Measurements from ENCODE around the gene ADCY2.

The ADCY2 gene
- total RNA-seq = 0 to 0.12 (median 0) reads per million in 9 experiments

- H3K27me3 Mint-ChIP-seq = peaks cover 30 to 38% of the 10 kb centered on the region in 2 donors
- H3K4me1 Mint-ChIP-seq (ENCODE audit: low read depth in 2 of 2) = no peaks in the 10 kb centered on the region
- no peaks in the 10 kb centered on the region for H3K36me3 Mint-ChIP-seq (ENCODE audit: insufficient read depth)
- H3K27ac Mint-ChIP-seq = no peak within 1 kb of the TSS
- ATAC-seq (replicated peaks) = no peak
- H3K9me3 Mint-ChIP-seq = no peaks in the 10 kb centered on the region
- no peak for DNase-seq
- H3K4me3 Mint-ChIP-seq = no peak within 1 kb of the TSS
Measured at GRCh38 chr5:7395947-7396712, at the start of gene ADCY2. ADCY2 (plus strand) TSS chr5:7396138; CDS start chr5:7396297, 159 bp downstream.

GRCh38 chr5:7347377-7347776 lies 48.6 kb upstream of the ADCY2 start:
- Mint-ChIP-seq H3K9me3 (peaks cover 5 to 9% of the 10 kb centered on the region in 2 donors), H3K4me3 (no peak overlapping the region), H3K27me3 (no peaks in the 10 kb centered on the region), H3K27ac (no peak overlapping the region), H3K4me1 (ENCODE audit: low read depth in 2 of 2) (no peaks in the 10 kb centered on the region), H3K36me3 (ENCODE audit: insufficient read depth) (no peaks in the 10 kb centered on the region)
- ATAC-seq (replicated peaks) (no peak), DNase-seq (no peak)

DNA sequence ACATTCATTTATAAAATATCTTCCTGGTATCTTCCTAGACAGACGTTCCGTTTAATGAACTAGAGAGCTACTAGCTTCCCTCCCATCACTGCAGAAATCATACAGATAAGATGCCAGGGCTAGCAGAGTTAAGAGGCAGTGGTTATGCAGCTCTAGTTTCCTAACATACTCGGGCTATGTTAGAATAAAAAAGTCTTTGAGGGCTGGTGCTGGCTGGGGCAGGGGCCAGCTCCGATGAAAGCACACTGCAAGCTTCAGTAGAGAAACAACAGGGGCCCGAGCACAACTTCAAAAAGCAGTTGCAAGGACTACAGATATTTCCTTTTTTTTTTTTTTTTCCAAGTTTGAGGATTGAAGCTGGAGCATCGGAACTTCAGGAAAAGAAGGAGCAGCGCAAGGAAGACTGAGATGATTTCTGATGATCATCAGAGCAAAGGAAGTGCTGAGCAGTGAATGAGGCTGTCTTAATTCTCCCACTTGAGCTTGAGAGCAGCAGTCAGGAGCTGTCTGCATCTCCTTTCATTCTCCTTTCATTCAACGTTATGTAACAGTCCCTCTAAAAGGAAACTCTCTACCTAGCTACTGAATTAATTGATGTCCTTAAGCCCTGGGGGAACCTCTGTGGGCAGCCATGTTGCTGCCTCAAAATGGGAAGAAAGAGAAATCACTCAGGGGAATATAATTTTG lies 47.6 kb upstream of the ADCY2 start:
- H3K4me1 Mint-ChIP-seq (ENCODE audit: low read depth in 2 of 2) = no peaks in the 10 kb centered on the region
- H3K27ac Mint-ChIP-seq = no peak overlapping the region
- H3K4me3 Mint-ChIP-seq = no peak overlapping the region
- ATAC-seq (replicated peaks) = no peak
- H3K9me3 Mint-ChIP-seq = peaks cover 5 to 7% of the 10 kb centered on the region in 2 donors
- no peaks in the 10 kb centered on the region for H3K27me3 Mint-ChIP-seq
- H3K36me3 Mint-ChIP-seq (ENCODE audit: insufficient read depth) = no peaks in the 10 kb centered on the region
- no peak for DNase-seq

DNA sequence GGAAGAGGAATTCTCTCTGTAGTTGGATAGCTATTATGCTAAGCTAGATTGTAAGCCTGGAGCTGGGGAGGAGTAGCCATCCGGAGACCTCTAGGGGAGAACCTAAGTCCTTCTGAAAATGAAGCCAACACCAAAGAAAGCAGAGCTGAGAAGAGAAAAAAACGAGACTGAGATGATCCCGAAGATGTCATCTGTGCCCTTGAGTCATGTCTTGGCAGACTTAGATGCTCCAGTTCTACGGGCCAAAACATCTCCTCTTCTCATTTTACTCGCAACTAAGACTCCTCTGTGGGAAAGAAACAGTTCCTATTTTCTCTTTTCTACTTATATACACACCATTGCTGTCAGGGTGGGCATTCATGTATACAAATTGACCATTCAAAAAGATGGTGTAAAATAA lies 34.3 kb upstream of the ADCY2 start:
- Mint-ChIP-seq H3K36me3 (ENCODE audit: insufficient read depth) (no peaks in the 10 kb centered on the region), H3K9me3 (peaks cover 2 to 7% of the 10 kb centered on the region in 2 donors), H3K4me3 (no peak overlapping the region), H3K27me3 (no peaks in the 10 kb centered on the region), H3K4me1 (ENCODE audit: low read depth in 2 of 2) (no peaks in the 10 kb centered on the region), H3K27ac (no peak overlapping the region)
- DNase-seq (no peak), ATAC-seq (replicated peaks) (no peak)

DNA sequence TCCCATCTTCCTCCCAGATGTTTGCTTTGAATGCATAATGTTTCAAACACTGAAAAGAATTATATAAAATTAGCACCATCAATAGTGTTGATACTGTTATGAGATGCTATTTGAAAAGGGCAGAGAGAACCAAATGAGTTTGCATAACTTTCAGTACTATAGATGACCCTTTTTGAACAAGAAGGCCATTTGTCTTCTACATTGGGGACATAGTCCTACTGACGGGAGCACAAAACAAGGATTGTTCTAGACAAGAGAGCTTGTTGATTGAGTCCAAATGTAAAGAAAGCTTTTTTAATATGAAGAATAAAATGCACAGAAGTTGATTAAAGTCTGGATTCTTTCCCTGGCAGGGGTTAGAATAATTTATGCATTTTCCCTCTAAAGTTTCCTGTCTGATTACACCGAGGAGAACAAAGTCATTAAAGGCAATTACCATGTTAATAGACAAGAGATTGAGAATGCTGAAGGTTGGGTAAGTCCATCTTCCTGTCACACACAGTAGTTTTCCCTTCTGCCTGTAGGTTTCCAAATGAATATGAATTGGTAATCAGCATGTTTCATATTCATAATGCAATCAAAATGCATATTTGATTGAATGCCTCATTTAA lies 32.8 kb upstream of the ADCY2 start:
- Mint-ChIP-seq H3K4me3 (no peak overlapping the region), H3K9me3 (peaks cover 7 to 8% of the 10 kb centered on the region in 2 donors), H3K27me3 (no peaks in the 10 kb centered on the region), H3K27ac (no peak overlapping the region), H3K36me3 (ENCODE audit: insufficient read depth) (no peaks in the 10 kb centered on the region), H3K4me1 (ENCODE audit: low read depth in 2 of 2) (no peaks in the 10 kb centered on the region)
- ATAC-seq (replicated peaks) = no peak
- DNase-seq = no peak

DNA sequence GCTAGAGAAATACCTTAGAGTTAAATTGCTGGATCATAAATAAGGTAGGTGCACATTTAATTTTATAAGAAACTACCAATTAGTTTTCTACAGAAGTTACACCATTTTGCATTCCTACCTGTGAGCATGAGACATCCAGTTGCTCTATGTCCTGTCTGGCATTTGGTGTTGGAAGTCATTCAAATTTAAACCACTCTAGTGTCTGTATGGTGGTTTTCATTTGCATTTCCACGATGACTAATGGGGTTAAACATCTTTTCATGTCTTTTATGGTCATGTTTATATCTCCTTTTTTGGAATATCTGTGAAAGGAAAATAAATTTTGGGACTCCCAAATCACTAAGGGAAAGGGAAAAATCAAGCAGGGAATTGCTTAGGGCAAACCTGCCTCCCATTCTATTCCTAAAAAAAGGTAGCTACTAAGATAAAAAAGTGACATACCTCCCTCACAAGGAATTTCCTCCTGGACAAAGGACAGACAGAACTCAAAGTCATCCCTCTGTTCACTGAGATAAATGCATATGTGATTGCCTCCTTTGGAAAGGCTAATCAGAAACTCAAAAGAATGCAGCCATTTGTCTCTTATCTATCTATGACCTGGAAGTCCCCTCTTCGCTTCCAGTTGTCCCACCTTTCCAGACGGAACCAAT lies 31.6 kb upstream of the ADCY2 start:
- Mint-ChIP-seq H3K27ac (no peak overlapping the region), H3K9me3 (peaks cover 5 to 11% of the 10 kb centered on the region in 2 donors), H3K4me1 (ENCODE audit: low read depth in 2 of 2) (no peaks in the 10 kb centered on the region), H3K27me3 (no peaks in the 10 kb centered on the region), H3K36me3 (ENCODE audit: insufficient read depth) (no peaks in the 10 kb centered on the region), H3K4me3 (no peak overlapping the region)
- DNase-seq (no peak), ATAC-seq (replicated peaks) (no peak)

DNA sequence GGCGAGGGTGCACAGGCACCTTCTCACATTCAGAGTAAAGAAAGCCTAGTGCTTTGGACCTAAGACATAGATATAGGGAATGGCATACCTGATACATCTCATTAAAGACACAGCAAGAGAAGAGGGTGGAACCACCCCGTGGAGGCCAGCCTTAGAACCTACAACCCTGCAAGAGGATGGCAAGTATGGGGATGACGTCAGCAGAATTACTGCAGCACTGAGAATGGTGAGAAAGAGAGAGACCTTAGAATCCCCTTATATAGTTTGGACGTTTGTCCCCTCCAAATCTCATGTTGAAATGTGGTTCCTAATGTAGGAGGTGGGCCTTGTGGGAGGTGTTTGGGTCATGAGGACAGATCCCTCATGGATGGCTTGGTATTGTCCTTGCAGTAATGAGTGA lies 28.2 kb upstream of the ADCY2 start:
- no peaks in the 10 kb centered on the region for H3K36me3 Mint-ChIP-seq (ENCODE audit: insufficient read depth)
- DNase-seq (no peak), ATAC-seq (replicated peaks) (no peak)
- no peak overlapping the region for H3K4me3 Mint-ChIP-seq
- no peak overlapping the region for H3K27ac Mint-ChIP-seq
- H3K27me3 Mint-ChIP-seq = no peaks in the 10 kb centered on the region
- H3K9me3 Mint-ChIP-seq = peaks cover 11 to 15% of the 10 kb centered on the region in 2 donors
- no peaks in the 10 kb centered on the region for H3K4me1 Mint-ChIP-seq (ENCODE audit: low read depth in 2 of 2)

- no peaks in the 10 kb centered on the region for H3K27me3 Mint-ChIP-seq
- H3K9me3 Mint-ChIP-seq = peaks cover 11 to 16% of the 10 kb centered on the region in 2 donors
- no peak overlapping the region for H3K4me3 Mint-ChIP-seq
- ATAC-seq (replicated peaks) (no peak), DNase-seq (no peak)
- H3K4me1 Mint-ChIP-seq (ENCODE audit: low read depth in 2 of 2) = no peaks in the 10 kb centered on the region
- no peaks in the 10 kb centered on the region for H3K36me3 Mint-ChIP-seq (ENCODE audit: insufficient read depth)
- H3K27ac Mint-ChIP-seq = no peak overlapping the region
Measured at GRCh38 chr5:7372399-7372798, 23.5 kb upstream of the ADCY2 start.

DNA sequence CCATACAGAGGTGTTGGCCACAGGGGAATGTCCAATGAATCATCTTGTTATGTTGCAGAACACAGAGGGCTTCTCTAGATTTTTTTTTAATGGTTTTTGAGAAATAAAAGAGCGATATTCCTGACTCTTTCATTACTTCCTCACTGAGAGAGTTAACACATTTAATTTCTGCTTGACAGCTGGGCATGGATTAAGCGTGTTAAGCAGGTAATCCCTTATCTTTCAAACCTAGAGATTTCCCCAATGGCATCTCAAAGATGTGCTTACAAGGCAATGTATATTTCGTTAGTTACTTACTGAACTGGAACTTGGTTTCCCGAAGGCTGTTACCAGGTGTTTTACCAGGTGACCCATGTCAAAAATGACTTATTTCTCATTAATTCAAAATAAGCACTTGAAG lies 21.8 kb upstream of the ADCY2 start:
- H3K4me3 Mint-ChIP-seq = no peak overlapping the region
- ATAC-seq (replicated peaks) (no peak), DNase-seq (no peak)
- peaks cover 0 to 13% of the 10 kb centered on the region in 2 donors for H3K9me3 Mint-ChIP-seq
- H3K4me1 Mint-ChIP-seq (ENCODE audit: low read depth in 2 of 2) = no peaks in the 10 kb centered on the region
- no peak overlapping the region for H3K27ac Mint-ChIP-seq
- H3K27me3 Mint-ChIP-seq = no peaks in the 10 kb centered on the region
- H3K36me3 Mint-ChIP-seq (ENCODE audit: insufficient read depth) = no peaks in the 10 kb centered on the region

DNA sequence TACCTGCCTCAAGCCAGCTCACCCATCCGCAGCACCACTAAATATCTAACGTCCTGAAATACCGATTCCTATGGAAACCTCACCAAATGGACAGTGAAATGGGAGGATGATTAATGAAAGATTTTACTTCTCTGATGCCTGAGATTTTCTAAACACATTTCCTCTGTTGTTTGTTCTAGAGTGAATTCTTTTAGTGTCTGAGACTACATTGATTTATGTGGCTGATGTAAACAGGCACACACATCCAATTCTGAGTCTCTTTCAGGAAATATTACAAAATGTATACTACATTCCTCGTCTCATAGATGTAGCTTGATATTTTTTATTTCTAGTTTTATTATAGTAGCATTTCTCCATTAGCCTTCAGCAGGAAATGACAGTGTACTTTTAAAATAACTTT lies 20.5 kb upstream of the ADCY2 start:
- H3K36me3 Mint-ChIP-seq (ENCODE audit: insufficient read depth) = no peaks in the 10 kb centered on the region
- peaks cover 0 to 10% of the 10 kb centered on the region in 2 donors for H3K9me3 Mint-ChIP-seq
- no peaks in the 10 kb centered on the region for H3K27me3 Mint-ChIP-seq
- H3K27ac Mint-ChIP-seq = no peak overlapping the region
- H3K4me1 Mint-ChIP-seq (ENCODE audit: low read depth in 2 of 2) = no peaks in the 10 kb centered on the region
- DNase-seq = no peak
- ATAC-seq (replicated peaks) = no peak
- no peak overlapping the region for H3K4me3 Mint-ChIP-seq

DNA sequence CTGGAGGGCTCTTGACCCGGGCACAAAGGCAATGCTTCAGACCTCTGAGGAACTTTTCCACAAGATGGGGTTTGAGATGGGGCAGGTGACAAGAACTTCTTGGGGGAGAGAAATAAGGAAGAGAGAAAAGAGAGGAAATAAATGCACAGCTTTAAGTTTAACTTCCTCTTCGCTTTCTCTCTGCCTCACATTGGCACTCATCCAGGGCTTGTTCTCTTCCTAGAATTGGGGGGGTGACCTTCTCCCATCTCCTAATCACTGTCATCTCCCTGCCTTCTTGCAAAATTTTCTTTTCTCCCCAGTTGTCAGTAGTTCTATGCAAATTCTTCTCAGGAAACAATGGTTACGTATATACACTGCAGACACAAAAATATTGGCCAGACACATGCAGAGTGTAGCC lies 19.1 kb upstream of the ADCY2 start:
- Mint-ChIP-seq H3K4me3 (no peak overlapping the region), H3K27me3 (no peaks in the 10 kb centered on the region), H3K27ac (no peak overlapping the region), H3K36me3 (ENCODE audit: insufficient read depth) (no peaks in the 10 kb centered on the region), H3K4me1 (ENCODE audit: low read depth in 2 of 2) (no peaks in the 10 kb centered on the region), H3K9me3 (peaks cover 0 to 8% of the 10 kb centered on the region in 2 donors)
- ATAC-seq (replicated peaks) (no peak), DNase-seq (no peak)

- ATAC-seq (replicated peaks) = no peak
- no peaks in the 10 kb centered on the region for H3K27me3 Mint-ChIP-seq
- H3K27ac Mint-ChIP-seq = no peak overlapping the region
- H3K36me3 Mint-ChIP-seq (ENCODE audit: insufficient read depth) = no peaks in the 10 kb centered on the region
- no peak overlapping the region for H3K4me3 Mint-ChIP-seq
- peaks cover 0 to 4% of the 10 kb centered on the region in 2 donors for H3K9me3 Mint-ChIP-seq
- H3K4me1 Mint-ChIP-seq (ENCODE audit: low read depth in 2 of 2) = no peaks in the 10 kb centered on the region
- no peak for DNase-seq
Measured at GRCh38 chr5:7377761-7378160, 18.2 kb upstream of the ADCY2 start.

DNA sequence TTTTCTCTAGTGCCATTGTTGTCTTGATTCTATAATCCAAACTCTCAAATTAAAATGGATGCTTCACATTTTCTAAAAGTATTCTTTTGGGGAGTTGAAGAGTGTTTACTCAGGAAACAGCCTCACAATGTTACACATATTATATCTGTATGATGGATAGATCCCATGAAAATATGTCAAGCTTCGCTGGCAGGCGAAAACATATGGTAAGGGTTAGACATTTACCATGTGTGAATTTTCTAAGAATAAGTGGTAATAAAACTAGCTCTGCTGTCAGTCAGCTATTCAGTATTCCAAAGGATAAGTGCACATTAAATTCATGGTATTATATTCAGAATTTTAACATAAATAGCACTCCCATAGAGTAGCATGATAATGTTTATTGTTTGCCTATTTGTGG lies 13.3 kb upstream of the ADCY2 start:
- ATAC-seq (replicated peaks) (no peak), DNase-seq (no peak)
- no peak overlapping the region for H3K4me3 Mint-ChIP-seq
- no peaks in the 10 kb centered on the region for H3K4me1 Mint-ChIP-seq (ENCODE audit: low read depth in 2 of 2)
- H3K27me3 Mint-ChIP-seq = no peaks in the 10 kb centered on the region
- peaks cover 4 to 5% of the 10 kb centered on the region in 2 donors for H3K9me3 Mint-ChIP-seq
- no peak overlapping the region for H3K27ac Mint-ChIP-seq
- H3K36me3 Mint-ChIP-seq (ENCODE audit: insufficient read depth) = no peaks in the 10 kb centered on the region

Measured in effector memory CD8-positive, alpha-beta T cell (primary cell).